ENCODE measurements around the gene HSPA12B. TPM values are rescaled to one million over a fixed set of nuclear protein-coding genes. Genes with fewer than 3 reads are reported as not detected.

The HSPA12B gene
- total RNA-seq, 1 donor from 2014 or later: 21.6 TPM

- intact Hi-C loops (cut with DNase I): no loop called here
- no peaks in the 10 kb centered on the region for H3K27me3 ChIP-seq
- peaks cover 43% of the 10 kb centered on the region for H3K4me1 ChIP-seq
- peak overlapping the region; percentile 85 to 91 for H3K4me3 ChIP-seq
- no peak for DNase-seq (ENCODE audit: extremely low spot score in 2 of 2)
- H3K9me3 ChIP-seq: no peaks in the 10 kb centered on the region
- peak overlapping the region; percentile 3 for H3K27ac ChIP-seq
- TF ChIP-seq POLR2AphosphoS5 (IDR thresholded peaks at IDR 0.05; ENCODE audit: insufficient read depth in 1 of 2, low read depth in 1 of 2): no peak
- TF ChIP-seq POLR2A (IDR thresholded peaks at IDR 0.05): no peak
- H3K36me3 ChIP-seq: no peaks in the 10 kb centered on the region
Measured at GRCh38 chr20:3766422-3767109, 34.1 kb downstream of the HSPA12B start.

GRCh38 chr20:3767110-3767426, 34.6 kb downstream of the HSPA12B start:
- Histone ChIP-seq H3K9me3 (no peaks in the 10 kb centered on the region), H3K27me3 (no peaks in the 10 kb centered on the region), H3K4me1 (peaks cover 43% of the 10 kb centered on the region), H3K36me3 (no peaks in the 10 kb centered on the region), H3K27ac (peak overlapping the region; percentile 18), H3K4me3 (peak overlapping the region; percentile 85 to 91)
- no peak for DNase-seq (ENCODE audit: extremely low spot score in 2 of 2)
- intact Hi-C loops (cut with DNase I): no loop called here
- no peak for TF ChIP-seq CTCF (IDR thresholded peaks at IDR 0.05)
- TF ChIP-seq POLR2A (IDR thresholded peaks at IDR 0.05): no peak
- TF ChIP-seq POLR2AphosphoS5 (IDR thresholded peaks at IDR 0.05; ENCODE audit: insufficient read depth in 1 of 2, low read depth in 1 of 2): no peak

GRCh38 chr20:3767427-3768341, 35.2 kb downstream of the HSPA12B start, which contains the start of gene ADISSP:
Gene ADISSP, minus strand, starts transcription at chr20:3767753. Its CDS starts 7,653 bp downstream, at chr20:3760100.
- H3K4me1 ChIP-seq: peaks cover 43% of the 10 kb centered on the region
- intact Hi-C loops (cut with DNase I): no loop called here
- no peaks in the 10 kb centered on the region for H3K36me3 ChIP-seq
- peak within 1 kb of the TSS; percentile 85 to 91 for H3K4me3 ChIP-seq
- H3K27me3 ChIP-seq: no peaks in the 10 kb centered on the region
- peak within 1 kb of the TSS; percentile 94 for H3K27ac ChIP-seq
- H3K9me3 ChIP-seq: no peaks in the 10 kb centered on the region
- TF ChIP-seq POLR2A (IDR thresholded peaks at IDR 0.05): peak in 1 of 2 donors; percentile 59
- peak; percentile 89 to 95 for TF ChIP-seq POLR2AphosphoS5 (IDR thresholded peaks at IDR 0.05; ENCODE audit: insufficient read depth in 1 of 2, low read depth in 1 of 2)
- peak in 1 of 3 experiments; percentile 32 for TF ChIP-seq CTCF (IDR thresholded peaks at IDR 0.05)
- peak in 1 of 2 donors; percentile 99 for DNase-seq (ENCODE audit: extremely low spot score in 2 of 2)

GRCh38 chr20:3768342-3769130, 36.1 kb downstream of the HSPA12B start:
- TF ChIP-seq CTCF (IDR thresholded peaks at IDR 0.05): peak in 2 of 3 experiments; percentile 9 to 37
- TF ChIP-seq POLR2AphosphoS5 (IDR thresholded peaks at IDR 0.05; ENCODE audit: insufficient read depth in 1 of 2, low read depth in 1 of 2): peak; percentile 1 to 13
- no peak for TF ChIP-seq POLR2A (IDR thresholded peaks at IDR 0.05)
- Histone ChIP-seq H3K4me3 (peak overlapping the region; percentile 85 to 91), H3K27ac (peak overlapping the region; percentile 94), H3K36me3 (no peaks in the 10 kb centered on the region), H3K4me1 (peaks cover 43% of the 10 kb centered on the region), H3K27me3 (no peaks in the 10 kb centered on the region), H3K9me3 (no peaks in the 10 kb centered on the region)
- intact Hi-C loops (cut with DNase I): no loop called here
- DNase-seq (ENCODE audit: extremely low spot score in 2 of 2): peak in 1 of 2 donors; percentile 92

GRCh38 chr20:3771552-3772058, 39.1 kb downstream of the HSPA12B start:
- H3K27me3 ChIP-seq: no peaks in the 10 kb centered on the region
- H3K27ac ChIP-seq: no peak overlapping the region
- no peaks in the 10 kb centered on the region for H3K36me3 ChIP-seq
- no peak for TF ChIP-seq POLR2AphosphoS5 (IDR thresholded peaks at IDR 0.05; ENCODE audit: insufficient read depth in 1 of 2, low read depth in 1 of 2)
- no peak for TF ChIP-seq CTCF (IDR thresholded peaks at IDR 0.05)
- no peak for TF ChIP-seq POLR2A (IDR thresholded peaks at IDR 0.05)
- intact Hi-C loops (cut with DNase I): no loop called here
- no peaks in the 10 kb centered on the region for H3K9me3 ChIP-seq
- H3K4me3 ChIP-seq: no peak overlapping the region
- H3K4me1 ChIP-seq: peaks cover 17% of the 10 kb centered on the region
- DNase-seq (ENCODE audit: extremely low spot score in 2 of 2): no peak

All from vagina (tissue), 2 donors.